Measurements from ENCODE around the gene CHAF1B. TPM values are rescaled to one million over a fixed set of nuclear protein-coding genes. Genes with fewer than 3 reads are reported as not detected.

CHAF1B gene
- polyA plus RNA-seq, 3 donors: 0.24 TPM; not detected in 2

- H3K27me3 Mint-ChIP-seq (ENCODE audit: low read depth in 3 of 3): peaks cover 6 to 12% (median 7%) of the 10 kb centered on the region in 3 donors
- Histone ChIP-seq H2AFZ (ENCODE audit: insufficient read depth, low read depth, low read length, poor library complexity, severe bottlenecking) (no peak overlapping the region), H3K4me1 (ENCODE audit: control insufficient read depth in 1 of 2, insufficient read depth in 2 of 2, low read length in 2 of 2) (no peaks in the 10 kb centered on the region), H3K27me3 (ENCODE audit: control insufficient read depth in 2 of 2, insufficient read depth in 2 of 2, low read length in 2 of 2) (no peaks in the 10 kb centered on the region), H3K36me3 (replicated peaks in 1 of 2; ENCODE audit: control insufficient read depth in 1 of 2, insufficient read depth in 2 of 2, low read length in 2 of 2) (no peaks in the 10 kb centered on the region), H3K79me2 (ENCODE audit: insufficient read depth, low read length) (no peaks in the 10 kb centered on the region), H4K20me1 (ENCODE audit: insufficient read depth, low read length) (no peaks in the 10 kb centered on the region), H3K9me3 (replicated peaks in 1 of 2; ENCODE audit: control insufficient read depth in 1 of 2, insufficient read depth in 1 of 2, low read length in 2 of 2) (no peaks in the 10 kb centered on the region), H3K27ac (ENCODE audit: low read depth in 1 of 2, low read length in 2 of 2) (no peak overlapping the region), H3K4me3 (replicated peaks in 1 of 3; ENCODE audit: low read depth in 2 of 3, low read length in 3 of 3) (no peak overlapping the region), H3K9ac (ENCODE audit: insufficient read depth, low read length, poor library complexity, severe bottlenecking) (no peak overlapping the region), H3K4me2 (replicated peaks; ENCODE audit: extremely low read depth, low read length, poor library complexity, severe bottlenecking) (no peak overlapping the region)
- H3K4me1 Mint-ChIP-seq: peaks cover 4% of the 10 kb centered on the region
- H3K36me3 Mint-ChIP-seq: no peaks in the 10 kb centered on the region
- DNase-seq: no peak
- TF ChIP-seq CTCF (IDR thresholded peaks at IDR 0.05): no peak
- intact Hi-C loops (cut with micrococcal nuclease): no loop called here
- 97% methylated on average over 7 of the region's 10 CpGs for WGBS (ENCODE audit: insufficient coverage)
- H3K4me3 Mint-ChIP-seq: no peak overlapping the region
- no peak overlapping the region for H3K27ac Mint-ChIP-seq
- peaks cover 0 to 2% (median 0%) of the 10 kb centered on the region in 7 donors for H3K9me3 Mint-ChIP-seq
Observed at GRCh38 chr21:36446301-36446700, 61.1 kb downstream of the CHAF1B start.

GRCh38 chr21:36450511-36450910 is 65.3 kb downstream of the CHAF1B start:
- no CpG with 5 or more reads among the region's 2 CpGs for WGBS (ENCODE audit: insufficient coverage)
- no peaks in the 10 kb centered on the region for H3K36me3 Mint-ChIP-seq
- Histone ChIP-seq H3K27ac (ENCODE audit: low read depth in 1 of 2, low read length in 2 of 2) (no peak overlapping the region), H4K20me1 (ENCODE audit: insufficient read depth, low read length) (no peaks in the 10 kb centered on the region), H3K4me1 (ENCODE audit: control insufficient read depth in 1 of 2, insufficient read depth in 2 of 2, low read length in 2 of 2) (no peaks in the 10 kb centered on the region), H3K9me3 (replicated peaks in 1 of 2; ENCODE audit: control insufficient read depth in 1 of 2, insufficient read depth in 1 of 2, low read length in 2 of 2) (no peaks in the 10 kb centered on the region), H3K4me3 (replicated peaks in 1 of 3; ENCODE audit: low read depth in 2 of 3, low read length in 3 of 3) (no peak overlapping the region), H3K9ac (ENCODE audit: insufficient read depth, low read length, poor library complexity, severe bottlenecking) (no peak overlapping the region), H3K27me3 (ENCODE audit: control insufficient read depth in 2 of 2, insufficient read depth in 2 of 2, low read length in 2 of 2) (no peaks in the 10 kb centered on the region), H3K36me3 (replicated peaks in 1 of 2; ENCODE audit: control insufficient read depth in 1 of 2, insufficient read depth in 2 of 2, low read length in 2 of 2) (no peaks in the 10 kb centered on the region), H3K4me2 (replicated peaks; ENCODE audit: extremely low read depth, low read length, poor library complexity, severe bottlenecking) (no peak overlapping the region), H3K79me2 (ENCODE audit: insufficient read depth, low read length) (no peaks in the 10 kb centered on the region), H2AFZ (ENCODE audit: insufficient read depth, low read depth, low read length, poor library complexity, severe bottlenecking) (no peak overlapping the region)
- H3K9me3 Mint-ChIP-seq: peaks cover 0 to 2% (median 0%) of the 10 kb centered on the region in 7 donors
- intact Hi-C loops (cut with micrococcal nuclease): no loop called here
- no peak for DNase-seq
- H3K4me1 Mint-ChIP-seq: peaks cover 6% of the 10 kb centered on the region
- TF ChIP-seq CTCF (IDR thresholded peaks at IDR 0.05): no peak
- peaks cover 6 to 9% (median 6%) of the 10 kb centered on the region in 3 donors for H3K27me3 Mint-ChIP-seq (ENCODE audit: low read depth in 3 of 3)
- H3K4me3 Mint-ChIP-seq: no peak overlapping the region
- H3K27ac Mint-ChIP-seq: no peak overlapping the region

All from CD14-positive monocyte (primary cell).